HG03571 (cell line): ENCODE measurements around the gene CTBP2.

Source experiments
- ATAC-seq: cut with Tn5 transposase; IDR thresholded peaks from one replicate; pipeline ENCODE4 v1.9.1; 2021; ENCODE audit not compliant: unreplicated experiment

CTBP2 gene

GRCh38 chr10:125145636-125146035 lies 14.7 kb downstream of the CTBP2 start:
- no peak for ATAC-seq

GRCh38 chr10:125144693-125145623 lies 15.4 kb downstream of the CTBP2 start:
- no peak for ATAC-seq

- ATAC-seq, result no peak
Observed at GRCh38 chr10:125144206-125144605, 16.2 kb downstream of the CTBP2 start.

GRCh38 chr10:125142946-125143345 lies 17.4 kb downstream of the CTBP2 start:
- ATAC-seq, result no peak

- no peak for ATAC-seq
Observed at GRCh38 chr10:125141860-125142484, 18.4 kb downstream of the CTBP2 start.

- no peak for ATAC-seq
Observed at GRCh38 chr10:125141150-125141859, 19.1 kb downstream of the CTBP2 start.

GRCh38 chr10:125140151-125140550 lies 20.2 kb downstream of the CTBP2 start:
- ATAC-seq, result no peak

GRCh38 chr10:125137601-125138438 lies 22.5 kb downstream of the CTBP2 start:
- no peak for ATAC-seq

- ATAC-seq, result no peak
Observed at GRCh38 chr10:125136087-125136486, 24.3 kb downstream of the CTBP2 start.

GRCh38 chr10:125135771-125136035 lies 24.7 kb downstream of the CTBP2 start:
- ATAC-seq, result no peak

- no peak for ATAC-seq
Observed at GRCh38 chr10:125134916-125135770, 25.2 kb downstream of the CTBP2 start.

GRCh38 chr10:125134483-125134848 lies 25.9 kb downstream of the CTBP2 start:
- no peak for ATAC-seq

GRCh38 chr10:125133696-125134482 lies 26.5 kb downstream of the CTBP2 start:
- no peak for ATAC-seq

GRCh38 chr10:125132344-125132743 lies 28.0 kb downstream of the CTBP2 start:
- no peak for ATAC-seq

GRCh38 chr10:125130916-125131315 lies 29.4 kb downstream of the CTBP2 start:
- no peak for ATAC-seq

- no peak for ATAC-seq
Observed at GRCh38 chr10:125130260-125130659, 30.1 kb downstream of the CTBP2 start.

- no peak for ATAC-seq
Observed at GRCh38 chr10:125129076-125129458, 31.3 kb downstream of the CTBP2 start.

- no peak for ATAC-seq
Observed at GRCh38 chr10:125128397-125129075, 31.8 kb downstream of the CTBP2 start.

GRCh38 chr10:125127986-125128385 lies 32.4 kb downstream of the CTBP2 start:
- ATAC-seq, result no peak
